ENCODE data around the gene IFT172. TPM values are rescaled to one million over a fixed set of nuclear protein-coding genes. Genes with fewer than 3 reads are reported as not detected.

IFT172 gene
- total and polyA plus RNA-seq, 2 donors (not counting 3 experiments of a cell fraction or from before 2014, with no cell fraction given) = 29.4 to 34.1 TPM

GRCh38 chr2:27441226-27441926, 48.2 kb downstream of the IFT172 start:
- Histone ChIP-seq H3K27me3 (ENCODE audit: control insufficient read depth in 2 of 2, insufficient read depth in 2 of 2, low read length in 2 of 2) (no peaks in the 10 kb centered on the region), H3K4me3 (replicated peaks in 1 of 3; ENCODE audit: insufficient read depth in 1 of 3, low read depth in 1 of 3, low read length in 3 of 3) (no peak overlapping the region), H4K20me1 (replicated peaks; ENCODE audit: control insufficient read depth, extremely low read depth, insufficient read depth, low read length) (no peaks in the 10 kb centered on the region), H3K79me2 (ENCODE audit: control insufficient read depth, insufficient read depth, low read length) (no peaks in the 10 kb centered on the region), H3K4me1 (ENCODE audit: control insufficient read depth, extremely low read depth, insufficient read depth, low read length) (no peaks in the 10 kb centered on the region), H3K9ac (replicated peaks; ENCODE audit: extremely low read depth, insufficient read depth, low read length) (no peak overlapping the region), H3K9me3 (replicated peaks; ENCODE audit: control insufficient read depth, insufficient read depth, low read length) (no peaks in the 10 kb centered on the region), H3K9me1 (replicated peaks; ENCODE audit: control insufficient read depth, extremely low read depth, insufficient read depth, low read length) (no peaks in the 10 kb centered on the region), H2AFZ (ENCODE audit: low read depth, low read length) (no peak overlapping the region), H3K36me3 (ENCODE audit: control insufficient read depth in 2 of 2, extremely low read depth in 1 of 2, insufficient read depth in 2 of 2, low read length in 2 of 2) (peaks cover 13 to 49% of the 10 kb centered on the region in 2 experiments), H3K27ac (ENCODE audit: insufficient read depth, low read depth, low read length) (no peak overlapping the region), H3K4me2 (ENCODE audit: insufficient read depth, low read length) (no peak overlapping the region)
- ChIA-PET CTCF (interaction anchor here (1.0 kb wide), 1 partner anchor 242 kb away, joined by 3 read pairs; no protein-coding TSS in a partner anchor), POLR2A (no interaction called here)
- TF ChIP-seq MYC (IDR thresholded peaks at IDR 0.05; ENCODE audit: low read depth, low read length) (no peak), POLR2A (IDR thresholded peaks at IDR 0.05; ENCODE audit: low read depth, low read length) (peak; percentile 26), GATA2 (IDR thresholded peaks at IDR 0.05; ENCODE audit: insufficient read depth, insufficient read length, low read depth, low read length) (no peak), EZH2 (IDR thresholded peaks at IDR 0.05; ENCODE audit: borderline replicate concordance, low read depth, low read length, severe bottlenecking) (no peak)
- DNase-seq (ENCODE audit: low read depth, low spot score) = no peak
- dilution Hi-C loops (cut with MboI; ENCODE audit: extremely low pct_ligation_motif_present, low sequenced_read_pairs) (no loop called here), intact Hi-C loops (cut with micrococcal nuclease) (loop anchor here (1.0 kb wide), 1 partner anchor 12 kb away; no protein-coding TSS in a partner anchor)
- TSS peak; percentile 57 for BruUV-seq (replicated peaks)
- no peak for FAIRE-seq

GRCh38 chr2:27435628-27436027, 53.9 kb downstream of the IFT172 start:
- intact Hi-C loops (cut with micrococcal nuclease) = no loop called here
- FAIRE-seq (no peak), DNase-seq (ENCODE audit: low read depth, low spot score) (no peak)
- peaks cover 23% of the 10 kb centered on the region for H3K79me2 ChIP-seq (ENCODE audit: control insufficient read depth, insufficient read depth, low read length)
- no peak for TF ChIP-seq CTCF (IDR thresholded peaks at IDR 0.05; ENCODE audit: extremely low read depth in 1 of 2, insufficient read depth in 1 of 2, low read depth in 1 of 2, low read length in 2 of 2)
- no peak for TF ChIP-seq EZH2 (IDR thresholded peaks at IDR 0.05; ENCODE audit: borderline replicate concordance, low read depth, low read length, severe bottlenecking)
- no peak for TF ChIP-seq MYC (IDR thresholded peaks at IDR 0.05; ENCODE audit: low read depth, low read length)
- no peak for TF ChIP-seq POLR2AphosphoS5 (IDR thresholded peaks at IDR 0.05; ENCODE audit: insufficient read depth, low read depth, low read length)
- no peak for TF ChIP-seq MAX (IDR thresholded peaks at IDR 0.05; ENCODE audit: insufficient read depth, insufficient read length)
- TF ChIP-seq POLR2A (IDR thresholded peaks at IDR 0.05; ENCODE audit: low read depth, low read length) = no peak
- H3K36me3 ChIP-seq (ENCODE audit: control insufficient read depth in 2 of 2, extremely low read depth in 1 of 2, insufficient read depth in 2 of 2, low read length in 2 of 2) = peaks cover 29 to 44% of the 10 kb centered on the region in 2 experiments
- H3K9me1 ChIP-seq (replicated peaks; ENCODE audit: control insufficient read depth, extremely low read depth, insufficient read depth, low read length) = no peaks in the 10 kb centered on the region
- CTCF ChIA-PET = interaction anchor here (0.9 kb wide), 1 partner anchor 248 kb away, joined by 3 read pairs; no protein-coding TSS in a partner anchor
- no peaks in the 10 kb centered on the region for H4K20me1 ChIP-seq (replicated peaks; ENCODE audit: control insufficient read depth, extremely low read depth, insufficient read depth, low read length)
- H3K4me1 ChIP-seq (ENCODE audit: control insufficient read depth, extremely low read depth, insufficient read depth, low read length) = peaks cover 10% of the 10 kb centered on the region
- dilution Hi-C loops (cut with MboI; ENCODE audit: extremely low pct_ligation_motif_present, low sequenced_read_pairs) = no loop called here
- POLR2A ChIA-PET = no interaction called here
- H3K27me3 ChIP-seq (ENCODE audit: control insufficient read depth in 2 of 2, insufficient read depth in 2 of 2, low read length in 2 of 2) = no peaks in the 10 kb centered on the region
- no peak overlapping the region for H2AFZ ChIP-seq (ENCODE audit: low read depth, low read length)
- no peak overlapping the region for H3K4me3 ChIP-seq (replicated peaks in 1 of 3; ENCODE audit: insufficient read depth in 1 of 3, low read depth in 1 of 3, low read length in 3 of 3)
- no peak overlapping the region for H3K9ac ChIP-seq (replicated peaks; ENCODE audit: extremely low read depth, insufficient read depth, low read length)
- no peaks in the 10 kb centered on the region for H3K9me3 ChIP-seq (replicated peaks; ENCODE audit: control insufficient read depth, insufficient read depth, low read length)
- H3K4me2 ChIP-seq (ENCODE audit: insufficient read depth, low read length) = no peak overlapping the region
- no TSS peak for BruUV-seq (replicated peaks)
- no peak overlapping the region for H3K27ac ChIP-seq (ENCODE audit: insufficient read depth, low read depth, low read length)
